NB4 (cell line): ENCODE measurements around the gene NIPBL.

Experiments
- MYC ChIP-seq: IDR thresholded peaks from 2 replicates; pipeline ENCODE4 v1.6.1; 2011; ENCODE audit warnings: low read depth, low read length
- POLR2A ChIP-seq: IDR thresholded peaks from 2 replicates; pipeline ENCODE4 v1.6.1; 2011; ENCODE audit warnings: mild to moderate bottlenecking; ENCODE audit not compliant: insufficient read length; ENCODE audit errors: extremely low read depth
- TF ChIP-seq, protein P1 (sequence below): IDR thresholded peaks from one replicate; pipeline ENCODE4 v1.5.1; 2012; ENCODE audit warnings: low read depth, low read length
- TF ChIP-seq, protein P2 (sequence below): IDR thresholded peaks from 2 replicates; pipeline ENCODE4 v1.6.1; 2011; ENCODE audit warnings: low read depth, low read length

DNA sequence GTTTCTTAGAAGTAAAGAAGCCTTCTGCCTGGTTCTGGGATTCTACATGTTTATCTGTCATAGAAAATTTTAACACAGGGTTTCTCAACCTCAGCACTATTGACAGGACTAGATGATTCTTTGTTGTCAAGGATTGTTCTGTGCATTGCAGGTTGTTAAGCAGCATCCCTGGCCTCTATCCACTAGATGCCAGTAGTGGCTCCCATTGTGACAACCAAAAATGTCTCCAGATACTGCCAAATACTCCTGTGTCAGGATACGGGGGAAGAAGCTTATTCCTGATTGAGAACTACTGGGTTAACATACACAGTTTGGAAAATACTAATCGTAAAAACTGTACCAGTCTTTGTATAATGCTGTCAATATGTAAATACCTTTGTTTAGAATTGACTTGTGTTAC, 167.1 kb downstream of the NIPBL start:
- TF ChIP-seq, protein P1, sequence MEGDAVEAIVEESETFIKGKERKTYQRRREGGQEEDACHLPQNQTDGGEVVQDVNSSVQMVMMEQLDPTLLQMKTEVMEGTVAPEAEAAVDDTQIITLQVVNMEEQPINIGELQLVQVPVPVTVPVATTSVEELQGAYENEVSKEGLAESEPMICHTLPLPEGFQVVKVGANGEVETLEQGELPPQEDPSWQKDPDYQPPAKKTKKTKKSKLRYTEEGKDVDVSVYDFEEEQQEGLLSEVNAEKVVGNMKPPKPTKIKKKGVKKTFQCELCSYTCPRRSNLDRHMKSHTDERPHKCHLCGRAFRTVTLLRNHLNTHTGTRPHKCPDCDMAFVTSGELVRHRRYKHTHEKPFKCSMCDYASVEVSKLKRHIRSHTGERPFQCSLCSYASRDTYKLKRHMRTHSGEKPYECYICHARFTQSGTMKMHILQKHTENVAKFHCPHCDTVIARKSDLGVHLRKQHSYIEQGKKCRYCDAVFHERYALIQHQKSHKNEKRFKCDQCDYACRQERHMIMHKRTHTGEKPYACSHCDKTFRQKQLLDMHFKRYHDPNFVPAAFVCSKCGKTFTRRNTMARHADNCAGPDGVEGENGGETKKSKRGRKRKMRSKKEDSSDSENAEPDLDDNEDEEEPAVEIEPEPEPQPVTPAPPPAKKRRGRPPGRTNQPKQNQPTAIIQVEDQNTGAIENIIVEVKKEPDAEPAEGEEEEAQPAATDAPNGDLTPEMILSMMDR: peak; percentile 31
- TF ChIP-seq POLR2A (no peak), MYC (no peak)
- TF ChIP-seq, protein P2, sequence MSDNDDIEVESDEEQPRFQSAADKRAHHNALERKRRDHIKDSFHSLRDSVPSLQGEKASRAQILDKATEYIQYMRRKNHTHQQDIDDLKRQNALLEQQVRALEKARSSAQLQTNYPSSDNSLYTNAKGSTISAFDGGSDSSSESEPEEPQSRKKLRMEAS: no peak
